A549 treated with ZK216348 at 1 μM for 4 hours (cell line): Measurements from ENCODE around the gene BAD. TPM values are rescaled to one million over a fixed set of nuclear protein-coding genes. Genes with fewer than 3 reads are reported as not detected.

Source experiments
- total RNA-seq: library from RNA; stranded (reverse); fragments of 200-300 nt; extraction: Qiagen RNA extraction; gene quantifications from 5 replicates; pipeline ENCODE4 v1.2.3, GENCODE V29; 2022; ENCODE audit warnings: low read depth

Gene BAD
- total RNA-seq, 1 experiment from 2014 or later, result 102 TPM

Other genes with a start within 250 kb of the BAD start
- gene FLRT1, start 248.7 kb downstream of the BAD start, total RNA-seq, result 0.06 TPM in 1 of 5 replicates, not detected in the others
- gene MACROD1, start 118.6 kb downstream of the BAD start, total RNA-seq, result 9.5 to 14.4 TPM (median 13.0 TPM) in 5 replicates
- 249 to 284 TPM (median 272 TPM) in 5 replicates for gene STIP1, start 98.5 kb downstream of the BAD start, total RNA-seq
- 0.53 to 2.7 TPM (median 1.2 TPM) in 5 replicates for gene FERMT3, start 77.9 kb downstream of the BAD start, total RNA-seq
- 18.0 to 27.2 TPM (median 23.8 TPM) in 5 replicates for gene TRPT1, start 58.5 kb downstream of the BAD start, total RNA-seq
- gene NUDT22, start 58.4 kb downstream of the BAD start, total RNA-seq, result 20.7 to 41.6 TPM (median 34.8 TPM) in 5 replicates
- 12.1 to 26.8 TPM (median 22.3 TPM) in 5 replicates for gene DNAJC4, start 54.1 kb downstream of the BAD start, total RNA-seq
- 40.1 to 48.1 TPM (median 46.3 TPM) in 5 replicates for gene VEGFB, start 50.1 kb downstream of the BAD start, total RNA-seq
- 108 to 148 TPM (median 136 TPM) in 5 replicates for gene FKBP2, start 43.6 kb downstream of the BAD start, total RNA-seq
- 246 to 415 TPM (median 401 TPM) in 5 replicates for gene PPP1R14B, start 37.7 kb downstream of the BAD start, total RNA-seq
- 13.3 to 27.3 TPM (median 21.8 TPM) in 5 replicates for gene PLCB3, start 33.1 kb downstream of the BAD start, total RNA-seq
- 22.6 to 54.3 TPM (median 48.3 TPM) in 5 replicates for gene GPR137, start 1.2 kb upstream of the BAD start, total RNA-seq
- gene KCNK4, start 6.6 kb upstream of the BAD start, total RNA-seq, result 0.12 to 0.21 TPM (median 0.20 TPM) in 3 of 5 replicates, not detected in the others
- gene CATSPERZ, start 15.7 kb upstream of the BAD start, total RNA-seq, result 1.7 to 2.4 TPM (median 2.3 TPM) in 5 replicates
- 33.2 to 63.8 TPM (median 61.7 TPM) in 5 replicates for gene ESRRA, start 20.9 kb upstream of the BAD start, total RNA-seq
- gene TRMT112, start 32.9 kb upstream of the BAD start, total RNA-seq, result 382 to 473 TPM (median 414 TPM) in 5 replicates
- gene PRDX5, start 33.5 kb upstream of the BAD start, total RNA-seq, result 321 to 507 TPM (median 466 TPM) in 5 replicates
- gene CCDC88B, start 55.5 kb upstream of the BAD start, total RNA-seq, result 9.6 to 15.0 TPM (median 10.9 TPM) in 5 replicates
- gene RPS6KA4, start 74.5 kb upstream of the BAD start, total RNA-seq, result 41.2 to 70.0 TPM (median 65.4 TPM) in 5 replicates